Renal cortex interstitium (tissue), 11 donors: ENCODE results near the gene SLC6A4. TPM values are rescaled to one million over a fixed set of nuclear protein-coding genes. Genes with fewer than 3 reads are reported as not detected.

Source experiments
- DNase-seq, 11 donors: peaks; one replicate each; pipeline ENCODE4 v3.0.0-alpha.2; 2013; ENCODE audit warnings: low read depth in 9 of 11, low spot score in 4 of 11; ENCODE audit errors: extremely low read depth in 1 of 11
- polyA plus RNA-seq, 3 donors: library from polyadenylated mRNA; unstranded; fragments of 120-200 nt; gene quantifications; one replicate each; pipeline ENCODE4 v1.2.1, GENCODE V29; 2013; ENCODE audit not compliant: insufficient read length in 3 of 3

The SLC6A4 gene
- polyA plus RNA-seq, 3 donors: 0.64 to 1.3 (median 0.83) TPM

DNA sequence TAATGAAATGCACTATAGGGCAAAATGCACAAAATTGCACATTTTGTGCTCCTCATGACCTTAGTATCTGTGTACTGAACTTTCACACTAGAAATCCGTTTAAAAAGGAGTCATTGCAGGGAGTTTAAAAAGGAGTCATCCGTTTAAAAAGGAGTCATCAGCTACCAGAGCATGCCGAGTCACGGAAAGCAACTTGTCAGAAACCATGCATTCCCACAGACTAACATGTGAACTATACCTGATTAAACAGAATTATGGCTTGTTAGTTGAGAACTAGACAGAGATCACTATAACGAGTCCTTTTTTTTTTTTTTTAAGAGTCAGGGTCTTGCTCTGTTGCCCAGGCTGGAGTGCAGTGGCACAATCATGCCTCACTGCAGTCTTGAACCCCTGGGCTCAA, 35.9 kb downstream of the SLC6A4 start:
- DNase-seq: no peak

DNA sequence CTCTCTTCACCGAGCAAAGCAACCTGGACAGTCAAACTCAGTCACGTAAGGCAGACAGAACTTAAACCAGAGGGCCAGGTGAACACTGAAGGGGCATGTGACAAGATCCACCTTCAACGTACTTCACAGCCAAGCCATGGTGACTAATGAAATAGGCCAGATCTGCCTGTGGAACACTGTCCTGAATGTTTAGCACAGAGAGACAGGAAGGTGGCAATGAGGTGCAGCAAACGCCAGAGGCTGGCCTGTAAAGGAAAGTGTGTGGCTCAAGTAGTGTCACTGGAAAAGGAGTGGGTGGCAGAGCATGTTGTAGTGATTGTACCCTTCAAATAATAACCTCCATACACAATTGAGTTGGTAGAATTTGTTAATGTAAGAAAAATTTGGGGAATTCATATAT, 38.1 kb downstream of the SLC6A4 start:
- no peak for DNase-seq

DNA sequence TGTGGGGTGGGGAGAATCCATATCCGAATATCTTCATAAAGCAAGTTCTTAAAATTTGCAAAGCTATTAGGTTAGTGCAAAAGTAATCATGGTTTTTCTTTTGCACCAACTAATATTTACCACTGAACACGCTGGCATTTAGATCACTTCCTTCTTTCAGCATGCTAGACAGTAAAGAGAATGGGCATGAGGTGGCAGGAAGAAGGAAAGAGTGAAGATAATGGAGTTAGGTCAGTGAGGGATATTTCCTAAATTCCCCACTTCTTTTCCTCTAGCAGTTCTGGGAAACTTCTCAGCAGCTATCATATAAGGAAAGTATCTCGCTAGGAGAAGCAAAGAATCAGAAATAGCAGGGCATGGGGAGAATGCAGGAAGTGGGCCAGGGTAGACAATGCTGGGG, 39.0 kb downstream of the SLC6A4 start:
- no peak for DNase-seq

DNA sequence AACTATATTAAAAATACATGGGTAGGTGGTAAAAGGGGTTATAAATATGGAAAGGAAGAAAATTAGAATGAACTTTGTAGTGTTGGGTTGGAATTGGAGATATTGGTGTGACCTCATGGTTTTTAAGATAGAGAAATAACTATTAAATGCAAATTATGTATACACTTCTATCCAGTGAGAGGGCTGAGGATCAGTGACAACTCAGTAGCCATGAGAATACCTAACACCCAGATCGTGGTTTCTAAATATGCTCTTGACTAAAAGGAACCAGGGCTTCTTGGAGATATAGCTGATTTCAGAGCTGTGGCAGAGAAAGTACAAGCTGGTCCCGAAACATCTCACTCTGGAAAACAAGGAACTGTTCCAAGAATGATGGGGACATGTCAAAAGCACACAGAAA, 44.4 kb downstream of the SLC6A4 start:
- no peak for DNase-seq

DNA sequence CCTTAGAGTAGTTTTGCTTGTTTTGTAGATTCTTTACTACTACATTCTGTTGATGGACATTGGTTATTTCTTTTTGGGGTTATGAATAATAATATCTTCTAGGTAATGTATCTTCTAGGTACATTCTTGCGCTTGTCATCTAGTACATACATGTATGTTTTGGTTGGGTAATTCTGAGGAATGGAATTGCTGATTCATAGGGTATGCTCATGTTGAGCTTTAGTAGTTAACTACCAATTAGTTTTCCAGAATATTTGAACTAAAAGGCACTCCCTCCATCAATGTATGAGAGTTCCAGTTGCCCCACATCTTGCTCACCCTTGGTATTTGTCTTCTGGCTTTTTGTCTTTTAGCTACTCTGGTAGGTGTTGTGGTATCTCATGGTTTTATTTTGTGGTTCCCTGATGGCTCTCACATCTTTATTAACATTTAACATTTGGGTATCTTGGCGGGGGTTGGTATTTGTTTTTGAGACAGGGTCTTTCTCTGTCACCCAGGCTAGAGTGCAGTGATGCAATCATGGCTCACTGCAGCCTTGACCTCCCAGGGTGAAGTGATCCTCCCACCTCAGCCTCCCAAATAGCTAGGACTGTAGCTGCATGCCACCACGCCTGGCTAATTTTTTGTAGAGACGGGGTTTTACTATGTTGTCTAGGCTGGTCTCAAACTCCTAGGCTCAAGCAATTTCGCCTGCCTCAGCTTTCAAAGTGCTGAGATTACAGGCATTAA, 47.1 kb downstream of the SLC6A4 start:
- DNase-seq: no peak

DNA sequence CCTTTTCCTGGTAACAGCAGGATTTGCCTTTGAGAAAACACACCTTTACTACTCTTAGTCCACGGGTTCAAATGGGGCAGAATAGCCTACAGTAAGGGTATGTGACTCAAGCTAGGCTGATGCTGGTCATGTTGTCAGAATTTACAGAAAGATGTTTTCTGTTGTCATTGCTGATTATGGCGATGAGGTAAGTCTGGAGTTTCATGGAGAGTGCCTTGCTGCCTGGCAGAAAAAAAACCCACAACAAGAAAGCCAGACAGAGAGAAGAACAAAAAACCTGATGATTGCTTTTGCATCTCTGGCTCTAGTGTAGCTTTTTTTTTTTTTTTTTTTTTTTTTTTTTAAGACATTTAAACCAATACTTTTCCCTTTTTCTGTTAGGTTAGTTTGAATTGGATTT, 47.9 kb downstream of the SLC6A4 start:
- no peak for DNase-seq

DNA sequence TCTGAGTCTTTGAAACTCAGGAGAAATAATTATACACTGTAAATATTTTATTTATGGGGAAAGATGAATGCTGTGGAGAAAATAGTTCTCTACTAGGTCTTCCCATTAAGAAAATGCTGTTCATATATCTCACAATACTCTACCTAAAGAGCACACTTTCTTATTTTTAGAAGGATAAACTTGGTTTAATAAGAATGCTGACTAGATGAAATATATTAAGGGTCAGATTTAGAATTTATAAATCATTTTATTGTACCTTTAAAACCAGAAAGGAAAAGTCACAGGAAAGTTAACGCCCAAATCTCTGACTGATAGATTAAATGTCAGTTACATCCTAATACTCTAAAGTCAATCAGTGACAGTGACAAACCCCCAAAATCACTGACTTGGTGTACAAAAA, 48.7 kb downstream of the SLC6A4 start:
- DNase-seq: no peak

DNA sequence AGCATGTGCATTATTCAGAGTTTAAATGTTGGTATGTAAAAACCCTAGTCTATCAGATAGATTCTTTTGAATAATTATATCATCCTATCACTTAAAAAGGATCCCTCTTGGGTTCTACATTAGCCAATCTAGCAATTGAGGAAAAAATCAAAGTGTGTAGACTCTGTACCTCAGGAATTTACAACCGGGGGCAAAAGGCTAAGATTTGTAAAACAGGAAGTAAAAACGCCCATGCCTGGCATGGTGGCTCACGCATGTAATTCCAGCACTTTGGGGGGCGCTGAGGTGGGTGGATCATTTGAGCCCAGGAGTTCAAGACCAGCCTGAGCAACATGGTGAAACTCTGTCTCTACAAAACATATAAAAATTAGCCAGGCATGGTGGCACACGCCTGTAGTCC, 58.6 kb downstream of the SLC6A4 start:
- no peak for DNase-seq

DNA sequence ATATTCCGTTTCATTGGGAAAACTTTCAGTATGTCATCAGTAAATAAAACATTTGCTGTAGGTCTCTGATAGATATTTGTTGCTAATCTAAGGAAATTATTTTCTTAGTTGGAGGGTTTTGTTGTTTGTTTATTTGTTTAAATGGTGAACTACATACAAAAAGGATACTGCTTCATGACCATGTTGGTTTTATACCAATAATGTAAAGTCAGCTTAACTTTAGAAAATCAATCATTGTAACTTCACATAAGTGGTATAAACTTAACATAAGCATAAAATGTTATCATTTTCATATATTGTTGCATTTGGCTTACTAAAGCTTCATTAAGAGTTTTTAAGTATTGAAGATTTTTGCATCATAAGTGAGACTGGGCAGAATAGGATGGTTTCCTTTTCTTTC, 60.9 kb downstream of the SLC6A4 start:
- no peak for DNase-seq

DNA sequence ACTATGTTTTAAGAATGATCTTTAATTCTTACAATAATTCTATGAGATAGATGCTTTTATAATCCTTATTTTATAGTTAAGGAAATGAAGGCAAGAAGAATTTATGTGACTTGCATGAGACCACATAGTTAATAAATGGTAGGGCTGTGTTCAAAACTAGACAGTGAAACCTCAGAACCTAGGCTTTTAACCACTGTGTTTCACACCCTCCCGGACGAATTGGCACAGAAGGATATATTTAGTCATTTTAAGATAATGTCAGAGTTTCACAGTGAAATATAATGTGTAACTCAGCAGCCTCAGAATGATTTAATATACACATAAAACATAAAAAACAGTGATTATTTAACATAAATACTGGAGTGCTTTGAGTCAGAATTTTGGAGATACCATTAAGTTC, 61.8 kb downstream of the SLC6A4 start:
- DNase-seq: no peak

DNA sequence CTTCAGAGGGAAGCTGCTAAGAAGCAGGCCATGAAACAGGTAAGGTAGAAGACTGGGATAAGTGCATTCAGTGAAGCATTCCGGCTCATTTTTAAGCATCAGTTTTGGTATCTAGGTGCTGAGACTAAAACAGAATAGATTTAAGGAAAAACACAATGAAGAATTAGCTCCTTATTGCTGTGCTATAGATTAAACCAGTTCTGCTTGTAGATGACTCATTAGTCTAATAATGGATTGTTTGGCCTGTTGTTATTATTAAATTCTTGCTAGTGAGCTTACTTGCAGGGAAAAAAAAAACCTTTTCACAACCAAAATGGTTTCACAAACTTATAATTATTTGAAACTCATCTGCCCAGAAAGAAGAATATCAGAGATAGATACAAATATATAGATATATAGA, 62.9 kb downstream of the SLC6A4 start:
- no peak for DNase-seq

DNA sequence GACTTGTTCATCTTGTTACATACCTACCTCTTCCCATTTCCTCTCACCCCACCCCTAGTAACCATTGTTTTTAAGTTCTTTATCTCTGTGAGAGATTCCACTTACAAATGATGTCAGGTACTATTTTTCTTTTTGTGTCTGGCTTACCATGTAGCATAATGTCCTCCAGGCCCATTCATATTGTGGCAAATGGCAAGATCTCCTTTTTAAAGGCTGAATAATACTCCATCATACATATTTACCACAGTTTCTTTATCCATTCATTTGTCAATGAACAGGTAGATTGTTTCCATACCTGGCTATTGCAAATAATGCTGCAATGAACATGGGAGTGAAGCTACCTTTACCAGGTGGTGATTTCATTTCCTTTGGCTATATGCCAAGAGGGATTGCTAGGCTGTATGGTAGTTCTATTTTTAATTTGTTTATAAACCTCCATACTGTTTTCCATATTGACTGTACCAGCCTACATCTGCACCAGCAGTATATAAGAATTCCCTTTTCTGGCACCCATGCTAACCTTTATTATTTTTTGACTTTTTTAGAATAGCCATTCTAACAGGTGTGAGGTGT, 65.0 kb downstream of the SLC6A4 start:
- DNase-seq: no peak

DNA sequence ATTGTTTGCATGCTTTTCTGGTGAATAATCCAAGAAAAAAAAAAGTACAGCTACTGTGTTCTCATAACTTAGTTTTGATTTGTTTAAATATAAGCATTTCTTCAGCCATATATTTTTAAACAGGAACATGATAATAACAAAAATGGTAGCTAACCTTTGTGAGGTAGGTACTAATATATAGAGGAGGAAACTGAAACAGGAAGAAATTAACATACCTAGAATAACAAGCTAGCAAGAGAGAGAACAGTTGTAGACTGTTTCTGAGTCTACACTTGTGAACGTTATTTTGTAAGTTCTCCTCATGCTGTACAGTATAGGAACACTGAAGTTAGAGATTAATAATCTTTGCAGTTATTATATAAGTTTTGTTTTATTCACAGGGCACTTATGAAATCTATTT, 69.5 kb downstream of the SLC6A4 start:
- no peak for DNase-seq

DNA sequence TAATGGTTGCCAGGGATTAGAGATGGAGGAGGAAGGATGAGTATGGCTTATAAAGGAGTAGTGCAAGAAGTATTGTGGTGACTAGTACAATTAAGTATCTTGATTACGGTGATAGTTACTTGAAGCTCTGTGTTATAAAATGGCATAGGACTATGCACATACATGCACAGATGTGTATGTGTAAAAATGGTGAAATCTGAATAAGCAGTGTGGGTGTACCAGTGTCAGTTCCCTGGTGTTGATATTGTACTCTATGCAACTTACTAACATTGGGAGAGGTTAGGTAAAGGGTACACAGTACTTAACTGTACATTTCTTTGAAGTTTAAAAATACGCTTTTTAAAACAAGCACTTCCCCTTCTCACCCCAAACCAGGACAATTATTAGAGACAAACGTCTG, 70.3 kb downstream of the SLC6A4 start:
- no peak for DNase-seq

DNA sequence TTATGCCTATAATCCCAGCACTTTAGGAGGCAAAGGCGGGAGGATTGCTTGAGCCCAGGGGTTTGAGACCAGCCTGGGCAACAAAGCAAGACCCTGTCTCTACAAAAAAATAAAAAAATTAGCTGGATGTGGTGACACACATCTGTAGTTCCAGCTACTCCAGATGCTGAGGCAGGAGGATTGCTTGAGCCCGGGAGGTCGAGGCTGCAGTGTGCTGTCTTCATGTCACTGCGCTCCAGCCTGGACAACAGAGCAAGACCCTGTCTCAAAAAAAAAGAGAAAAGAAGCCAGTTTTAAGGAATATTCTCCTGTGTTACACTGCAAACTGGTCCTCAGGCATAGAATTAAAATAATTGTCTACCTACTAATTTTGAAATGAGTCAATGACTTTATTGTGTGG, 71.0 kb downstream of the SLC6A4 start:
- no peak for DNase-seq

DNA sequence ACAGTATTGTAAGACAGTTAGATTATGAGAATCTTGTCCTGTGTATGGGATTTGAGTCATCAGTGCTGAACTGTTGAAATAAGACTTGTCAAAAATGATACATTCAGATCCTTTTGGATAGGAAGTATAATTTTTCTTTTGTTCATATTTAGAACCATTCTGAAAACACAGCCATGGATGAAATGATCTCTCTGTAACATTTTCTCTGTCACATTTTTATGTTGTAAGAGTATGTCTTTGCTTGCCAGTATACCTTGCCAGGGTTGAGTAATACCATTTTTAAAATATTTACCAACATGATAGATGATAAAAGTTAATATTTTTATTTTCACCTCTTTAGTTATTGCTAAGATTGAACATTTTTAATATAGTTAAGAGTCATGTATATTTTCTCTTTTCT, 73.9 kb downstream of the SLC6A4 start:
- no peak for DNase-seq

DNA sequence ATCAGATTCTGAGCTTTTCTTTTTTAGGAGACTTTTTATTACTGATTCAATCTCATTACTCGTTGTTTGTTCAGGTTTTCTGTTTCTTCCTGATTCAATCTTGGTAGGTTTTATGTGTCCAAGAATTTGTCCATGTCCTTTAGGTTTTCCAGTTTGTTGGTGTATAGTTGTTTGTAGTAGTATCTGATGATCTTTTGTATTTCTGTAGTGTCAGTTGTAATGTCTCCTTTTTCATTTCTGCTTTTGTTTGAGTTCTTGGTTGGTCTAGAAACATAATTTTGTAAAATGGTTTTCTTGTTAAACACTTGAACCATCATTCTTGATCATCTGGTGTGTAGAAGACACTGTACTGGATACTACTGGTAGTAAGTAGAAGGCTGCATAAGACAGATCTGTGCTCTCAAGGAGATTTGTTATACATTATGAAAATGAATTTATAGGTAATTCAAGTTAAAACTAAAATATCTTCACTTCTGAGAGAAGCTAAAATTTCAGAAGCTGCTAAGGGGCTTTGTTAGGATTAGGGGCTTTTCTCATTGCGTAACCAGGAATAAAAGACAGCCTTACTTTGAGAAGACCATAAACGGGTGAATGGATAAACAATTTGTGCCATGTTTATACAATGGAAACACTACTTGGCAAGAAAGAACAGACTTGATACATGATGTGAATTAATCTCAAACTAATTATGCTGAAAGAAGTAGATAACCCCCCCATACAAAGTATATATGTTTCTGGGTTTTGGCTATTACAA, 74.9 kb downstream of the SLC6A4 start:
- no peak for DNase-seq

DNA sequence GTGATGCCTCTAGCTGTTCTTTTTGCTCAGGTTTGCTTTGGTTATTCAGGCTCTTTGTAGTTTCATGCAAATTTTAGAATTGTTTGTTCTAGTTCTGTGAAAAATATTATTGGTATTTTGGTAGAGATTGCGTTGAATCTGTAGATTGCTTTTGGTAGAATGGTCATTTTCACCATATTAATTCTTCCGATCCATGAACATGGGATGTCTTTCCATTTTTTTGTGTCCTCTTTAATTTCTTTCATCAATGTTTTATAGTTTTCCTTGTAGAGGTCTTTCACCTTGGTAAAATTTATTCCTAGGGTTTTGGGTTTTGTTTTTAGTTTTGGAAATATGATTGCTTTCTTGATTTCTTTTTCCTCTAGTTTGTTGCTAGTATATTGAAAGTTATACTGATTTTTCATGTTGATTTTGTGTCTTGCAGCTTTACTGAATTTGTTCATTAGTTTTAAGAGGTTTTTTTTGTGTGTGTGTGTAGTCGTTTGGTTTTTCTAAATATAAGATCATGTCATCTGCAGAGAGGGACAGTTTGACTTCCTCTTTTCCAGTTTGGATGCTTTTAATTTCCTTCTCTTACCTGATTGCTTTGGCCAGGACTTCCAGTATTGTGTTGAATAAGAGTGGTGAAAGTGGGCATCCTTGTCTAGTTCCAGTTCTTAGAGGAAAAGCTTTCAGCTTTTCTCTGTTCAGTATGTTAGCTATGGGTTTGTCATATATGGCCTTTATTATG, 76.4 kb downstream of the SLC6A4 start:
- no peak for DNase-seq

DNA sequence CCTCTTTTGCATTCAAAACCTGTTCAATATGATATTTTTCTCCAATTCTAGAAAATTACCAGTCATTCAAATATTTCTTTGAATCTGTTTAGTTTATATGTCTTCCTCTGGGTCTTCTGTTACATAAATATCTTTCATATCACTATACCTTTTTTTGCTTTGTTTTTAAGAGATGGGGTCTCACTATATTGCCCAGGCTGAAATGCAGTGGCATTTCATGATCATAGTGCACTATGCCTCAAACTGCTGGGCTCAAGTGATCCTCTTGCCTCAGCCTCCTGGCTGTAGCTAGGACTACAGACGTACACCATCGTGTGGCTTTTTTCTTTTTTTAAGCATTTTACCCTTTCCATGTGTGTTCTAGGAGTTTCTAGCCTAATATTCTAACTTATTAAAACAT, 80.1 kb downstream of the SLC6A4 start:
- DNase-seq: no peak

DNA sequence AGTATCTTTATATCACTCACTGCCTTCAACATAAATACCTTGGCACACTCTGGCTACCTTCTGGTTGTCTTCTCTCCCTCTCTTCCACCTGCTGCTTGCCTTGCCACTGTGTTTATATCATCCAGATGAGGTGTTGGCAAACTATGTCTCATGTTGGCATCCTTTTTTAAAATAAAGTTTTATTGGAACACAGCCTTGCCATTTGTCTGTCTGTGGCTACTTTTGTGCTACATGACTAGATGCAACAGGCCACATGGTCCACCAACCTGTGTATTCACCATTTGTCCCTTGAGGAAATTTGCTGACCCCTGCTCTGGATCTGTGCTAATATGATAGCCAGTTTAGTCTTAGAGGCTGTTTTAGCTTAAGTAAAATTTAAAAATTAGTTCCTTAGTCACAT, 82.0 kb downstream of the SLC6A4 start:
- DNase-seq: no peak
